HG03159 (cell line): Measurements from ENCODE around the gene ADRA2C.

Experiments
- ATAC-seq: cut with Tn5 transposase; IDR thresholded peaks from one replicate; pipeline ENCODE4 v1.9.1; 2021; ENCODE audit warnings: mild to moderate bottlenecking, moderate library complexity; ENCODE audit not compliant: unreplicated experiment

The ADRA2C gene

DNA sequence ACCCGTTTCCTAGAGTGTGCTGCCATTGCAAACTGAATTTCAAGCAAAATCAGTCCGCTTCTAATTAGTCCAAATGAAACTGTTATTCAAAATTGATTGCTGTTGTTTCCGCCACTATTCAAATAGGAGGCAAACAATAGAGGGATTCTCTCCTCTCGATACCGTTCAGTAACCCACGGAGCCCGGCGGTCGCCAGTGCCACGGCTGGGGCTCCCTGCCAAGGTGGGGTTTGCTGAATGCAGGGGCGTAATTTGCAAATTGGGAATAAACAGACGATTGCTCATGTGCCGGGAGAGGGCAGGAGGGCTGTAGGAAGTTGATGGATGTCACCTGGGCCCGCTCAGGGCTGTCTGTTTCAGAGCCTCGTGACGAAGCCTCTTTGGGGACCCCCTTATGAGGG, 8.8 kb downstream of the ADRA2C start:
- ATAC-seq, result no peak

- ATAC-seq, result no peak
These were observed 9.4 kb downstream of the ADRA2C start for GRCh38 chr4:3775576-3775975.

DNA sequence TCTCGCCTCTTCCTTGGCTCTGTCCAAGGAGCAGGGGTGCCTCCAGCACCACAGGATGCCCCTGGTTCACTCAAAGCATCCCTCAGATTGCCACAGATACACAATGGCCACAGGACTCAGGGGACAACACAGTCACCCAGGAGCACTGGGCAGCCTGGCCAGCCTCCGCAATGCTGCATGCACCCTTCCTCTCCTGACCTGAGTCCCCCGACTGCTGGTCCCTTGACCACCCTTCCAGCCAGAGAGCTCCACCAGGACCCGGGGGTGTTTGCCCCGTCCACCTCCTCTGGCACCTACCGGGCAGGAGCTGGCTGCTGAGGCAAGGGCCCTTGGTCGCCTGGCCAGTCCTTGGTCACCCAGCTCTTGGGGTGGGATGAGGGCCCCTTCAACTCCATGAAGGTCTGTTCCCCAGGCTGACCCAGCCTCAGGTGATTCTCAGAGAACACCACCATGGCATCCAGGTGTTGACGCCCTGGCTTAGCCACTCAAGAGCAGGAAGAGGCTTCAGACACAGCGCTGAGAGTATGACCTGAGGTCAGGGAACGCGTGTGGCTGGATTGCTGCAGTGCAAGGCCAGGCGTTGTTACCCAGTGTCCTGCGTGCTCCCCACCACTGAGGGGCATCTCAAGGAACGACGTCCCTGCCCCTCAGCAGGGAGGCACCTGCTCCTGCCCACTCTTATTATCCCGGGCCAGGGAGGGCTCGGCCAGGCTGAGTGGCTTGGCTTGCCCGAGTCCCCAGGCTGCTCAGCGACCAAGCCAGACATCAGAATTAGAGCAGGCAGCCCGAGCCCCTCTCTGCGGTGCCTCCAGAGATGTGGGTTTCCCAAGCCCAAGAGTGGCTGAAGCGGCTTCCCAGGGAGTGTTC, 10.2 kb downstream of the ADRA2C start:
- ATAC-seq, result no peak

- no peak for ATAC-seq
These were observed 10.8 kb downstream of the ADRA2C start for GRCh38 chr4:3777033-3777390.

DNA sequence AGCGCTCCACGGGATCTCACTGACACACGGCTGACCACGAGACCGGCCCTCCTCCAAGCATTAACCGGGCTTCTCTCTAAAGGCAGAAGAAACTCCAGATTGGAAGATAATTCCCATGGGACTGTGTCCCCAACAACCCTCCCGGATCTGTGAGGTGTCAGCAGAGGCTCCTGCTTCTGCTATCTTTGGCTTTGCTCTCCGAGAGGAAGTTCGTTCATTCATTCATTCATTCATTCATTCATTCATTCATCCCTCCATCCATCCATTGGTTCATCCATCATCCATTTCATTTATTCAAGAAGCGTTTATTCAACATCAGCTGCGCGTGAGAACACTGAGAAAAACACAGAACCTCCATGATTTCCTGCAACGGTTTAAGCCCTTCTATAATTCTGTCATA, 11.5 kb downstream of the ADRA2C start:
- ATAC-seq, result no peak

DNA sequence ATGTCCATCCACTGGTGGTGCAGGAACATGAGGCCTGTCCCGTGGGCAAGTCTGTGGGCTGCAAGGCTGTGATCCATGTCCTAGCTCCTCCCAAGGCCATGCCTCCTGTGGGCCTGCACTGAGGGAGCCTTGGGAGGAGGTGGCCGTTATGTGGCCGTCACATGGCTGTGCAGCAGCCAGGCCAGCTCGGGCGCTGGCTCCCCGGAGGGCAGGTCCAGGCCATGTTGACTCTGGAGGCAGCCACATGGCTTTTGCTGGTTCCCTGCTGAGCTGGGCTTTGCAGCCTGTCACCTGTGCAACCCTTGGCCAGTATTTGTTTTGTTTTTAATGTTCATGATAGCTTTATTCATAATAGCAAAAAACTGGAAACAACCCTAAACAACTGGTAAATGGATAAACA, 13.3 kb downstream of the ADRA2C start:
- ATAC-seq, result no peak

- ATAC-seq, result no peak
These were observed 14.4 kb downstream of the ADRA2C start for GRCh38 chr4:3780347-3781171.

- ATAC-seq, result no peak
These were observed 15.2 kb downstream of the ADRA2C start for GRCh38 chr4:3781193-3781886.

DNA sequence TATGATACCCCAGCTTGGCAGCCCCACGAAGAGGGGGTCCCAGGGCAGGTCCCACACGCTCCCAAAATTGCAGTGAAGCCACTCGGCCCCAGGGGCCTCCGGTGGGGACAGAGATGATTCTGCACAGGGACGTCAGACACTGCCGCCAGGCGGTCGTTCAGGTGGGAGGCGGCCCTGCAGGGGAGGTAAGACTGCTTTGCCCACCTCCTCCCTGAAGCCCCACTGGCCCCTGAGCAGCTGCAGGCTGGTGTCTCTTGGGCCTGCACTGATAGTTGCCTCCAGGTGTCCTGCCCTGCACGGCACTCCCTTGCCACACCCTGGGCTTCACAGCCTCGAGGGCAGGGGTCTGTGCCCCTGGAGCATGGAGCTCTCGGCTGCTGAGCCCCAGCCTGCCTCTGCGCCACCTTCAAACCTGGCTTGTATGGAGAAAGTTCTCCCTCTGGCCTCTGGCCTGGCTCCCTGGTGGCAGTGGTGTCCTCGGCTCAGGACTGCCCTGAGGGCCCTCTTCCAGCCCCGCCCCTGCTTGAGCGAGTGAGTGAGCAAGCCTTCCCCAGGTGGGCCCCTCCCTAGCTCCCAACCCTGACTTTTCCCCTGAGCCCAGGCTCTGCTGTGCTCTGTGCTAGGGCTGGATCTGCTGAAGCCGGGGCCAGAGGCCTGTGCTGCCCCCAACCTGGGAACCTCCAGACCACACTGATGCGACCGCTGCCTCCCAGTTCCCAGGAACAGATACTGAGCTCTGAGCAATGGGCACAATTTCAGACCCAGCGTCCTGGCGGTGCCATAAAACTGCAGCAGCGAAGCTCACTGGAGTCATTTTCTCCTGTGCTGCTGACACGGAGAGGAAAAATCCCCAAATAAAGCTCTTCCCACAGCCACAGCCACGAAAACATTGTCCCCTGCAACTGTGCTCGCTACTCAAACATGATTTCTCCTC, 16.1 kb downstream of the ADRA2C start:
- ATAC-seq, result no peak

DNA sequence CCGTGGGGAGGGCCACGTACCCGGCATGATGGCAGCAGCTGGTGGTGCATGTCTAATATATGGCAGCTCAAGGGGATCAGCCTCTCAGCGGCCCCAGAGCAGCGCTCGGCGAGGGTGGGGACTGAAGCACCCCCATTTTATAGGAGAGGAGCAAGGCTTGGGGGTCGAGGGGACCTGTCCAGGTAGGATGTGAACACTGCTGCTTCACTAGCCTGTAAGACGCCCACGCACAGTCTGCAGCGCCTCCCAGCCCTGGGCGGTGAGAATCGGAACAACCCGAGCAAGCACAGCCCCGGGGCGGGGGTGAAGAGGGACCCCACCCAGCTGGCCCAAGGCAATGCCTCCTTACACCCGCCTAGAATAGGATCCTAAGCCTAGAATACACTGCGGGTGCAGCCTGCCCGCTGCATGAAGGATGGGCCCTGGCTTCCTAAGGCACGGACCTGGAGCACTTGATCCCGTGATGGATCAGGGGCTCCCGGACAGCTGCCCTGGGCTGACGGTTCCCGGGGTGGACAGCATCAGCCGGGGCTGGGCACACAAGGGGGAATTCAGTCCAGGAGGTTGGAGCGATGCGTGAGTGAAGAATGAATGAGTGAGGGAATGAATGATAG, 17.6 kb downstream of the ADRA2C start:
- ATAC-seq, result no peak

- no peak for ATAC-seq
These were observed 18.5 kb downstream of the ADRA2C start for GRCh38 chr4:3784454-3785291.

GRCh38 chr4:3785292-3785565, 19.0 kb downstream of the ADRA2C start:
- no peak for ATAC-seq

GRCh38 chr4:3786196-3786869, 20.1 kb downstream of the ADRA2C start:
- no peak for ATAC-seq

- no peak for ATAC-seq
These were observed 21.5 kb downstream of the ADRA2C start for GRCh38 chr4:3787489-3788365.

DNA sequence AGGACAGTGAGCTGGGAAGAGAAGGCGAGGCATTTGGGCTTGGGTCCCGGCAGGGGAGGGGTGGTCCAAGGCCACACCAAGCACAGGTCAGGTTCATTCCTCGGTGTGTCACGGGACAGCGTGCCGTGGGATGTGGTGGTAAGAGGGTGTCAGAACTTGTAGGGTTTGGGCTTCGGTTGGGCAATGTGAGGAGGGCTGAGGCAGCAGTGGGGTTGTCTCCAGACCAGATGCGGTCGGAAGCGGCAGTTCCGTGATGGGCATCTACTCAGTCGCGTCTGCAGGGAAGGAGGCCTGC, 22.1 kb downstream of the ADRA2C start:
- no peak for ATAC-seq

DNA sequence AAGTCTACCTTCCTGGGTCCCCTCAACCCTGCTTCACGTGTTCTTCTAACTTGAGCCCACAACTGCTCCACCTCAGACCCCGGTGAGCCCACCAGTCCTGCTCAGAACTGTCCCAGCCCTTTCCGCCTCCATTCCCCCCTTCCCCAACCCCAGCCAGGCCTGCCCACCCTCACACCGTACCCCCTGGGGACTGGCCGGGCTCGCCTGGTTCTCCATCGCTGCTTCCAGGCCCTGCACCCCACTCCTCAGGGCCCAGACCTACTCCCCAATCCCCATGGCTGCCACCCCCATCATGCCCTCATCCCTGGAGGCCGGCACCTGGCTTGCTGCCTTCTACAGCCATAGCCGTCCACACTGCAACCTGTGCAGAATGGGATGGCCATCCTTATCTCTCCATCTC, 23.4 kb downstream of the ADRA2C start:
- ATAC-seq, result no peak

- ATAC-seq, result no peak
These were observed 23.9 kb downstream of the ADRA2C start for GRCh38 chr4:3790006-3790561.

DNA sequence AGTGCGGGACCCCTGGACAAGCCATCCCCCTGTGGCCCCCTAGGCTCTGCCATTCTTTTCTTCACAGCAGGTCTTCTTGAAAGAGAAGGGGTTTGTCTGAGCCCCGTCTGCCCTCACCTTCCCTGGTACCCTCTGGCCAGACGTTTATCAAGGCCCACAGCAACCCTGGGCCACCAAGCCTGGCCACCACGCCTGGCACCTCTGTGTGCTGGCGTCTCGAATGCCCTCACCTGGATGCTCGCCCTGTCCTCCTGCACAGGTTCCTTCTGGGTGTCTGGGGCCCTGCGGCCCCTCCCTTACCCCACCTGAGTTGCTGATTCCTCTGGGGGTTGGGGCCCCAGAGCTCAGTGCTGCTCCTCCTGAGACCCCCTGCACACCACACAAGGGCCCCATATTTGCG, 25.1 kb downstream of the ADRA2C start:
- no peak for ATAC-seq
